Measurements from ENCODE around the gene CYP4Z1.
"Not testable (repeated sequence)": the region's sequence is repeated elsewhere in the genome, so short reads cannot be mapped to it uniquely, and the experiment has no call there.

CYP4Z1 gene, protein sequence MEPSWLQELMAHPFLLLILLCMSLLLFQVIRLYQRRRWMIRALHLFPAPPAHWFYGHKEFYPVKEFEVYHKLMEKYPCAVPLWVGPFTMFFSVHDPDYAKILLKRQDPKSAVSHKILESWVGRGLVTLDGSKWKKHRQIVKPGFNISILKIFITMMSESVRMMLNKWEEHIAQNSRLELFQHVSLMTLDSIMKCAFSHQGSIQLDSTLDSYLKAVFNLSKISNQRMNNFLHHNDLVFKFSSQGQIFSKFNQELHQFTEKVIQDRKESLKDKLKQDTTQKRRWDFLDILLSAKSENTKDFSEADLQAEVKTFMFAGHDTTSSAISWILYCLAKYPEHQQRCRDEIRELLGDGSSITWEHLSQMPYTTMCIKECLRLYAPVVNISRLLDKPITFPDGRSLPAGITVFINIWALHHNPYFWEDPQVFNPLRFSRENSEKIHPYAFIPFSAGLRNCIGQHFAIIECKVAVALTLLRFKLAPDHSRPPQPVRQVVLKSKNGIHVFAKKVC

DNA sequence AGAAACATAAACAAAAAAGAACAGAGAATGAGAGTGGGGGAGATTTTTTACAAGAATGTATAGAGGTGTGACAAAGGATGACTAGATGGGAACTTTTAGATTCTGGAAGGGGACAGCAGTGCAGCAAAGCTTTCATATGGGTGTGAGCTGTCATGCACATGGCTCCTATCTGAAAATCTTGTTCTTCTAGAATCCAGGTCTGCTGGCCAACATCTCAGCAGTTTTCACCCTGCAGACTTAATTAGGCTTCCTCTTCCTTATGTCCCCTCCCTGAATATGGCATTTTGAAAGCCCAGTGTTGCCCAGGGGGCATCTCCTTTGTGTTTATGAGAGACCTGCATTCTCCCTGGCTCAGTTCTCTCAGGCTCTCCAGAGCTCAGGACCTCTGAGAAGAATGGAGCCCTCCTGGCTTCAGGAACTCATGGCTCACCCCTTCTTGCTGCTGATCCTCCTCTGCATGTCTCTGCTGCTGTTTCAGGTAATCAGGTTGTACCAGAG, at the start of gene CYP4Z1:
TSS of gene CYP4Z1 (plus strand) at position 135 of the 498 bp plus-strand sequence. CDS start at position 395, 260 bp downstream.
- DNase-seq (ENCODE audit: low read depth) = no peak

DNA sequence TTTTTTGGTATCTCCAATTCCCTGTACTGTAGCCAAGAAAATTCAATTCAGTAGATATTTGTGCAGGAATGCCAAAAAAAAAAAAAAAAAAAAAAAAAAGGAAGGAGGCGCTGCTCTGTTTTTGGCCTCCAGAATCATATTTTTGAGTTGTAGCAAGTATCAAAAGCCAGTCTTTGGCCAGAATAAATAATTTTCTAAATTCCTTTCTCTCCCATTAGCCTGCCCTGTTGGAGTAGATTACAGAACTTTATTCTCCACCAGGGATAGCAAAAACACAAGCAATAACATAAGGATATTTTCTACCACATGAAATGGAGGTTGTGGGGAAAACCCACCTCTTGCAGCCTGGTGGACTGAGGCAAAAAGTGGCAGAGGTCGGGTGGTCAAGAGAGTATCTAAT, 46.0 kb upstream of the CYP4Z1 start:
- DNase-seq (ENCODE audit: low read depth) = no peak

DNA sequence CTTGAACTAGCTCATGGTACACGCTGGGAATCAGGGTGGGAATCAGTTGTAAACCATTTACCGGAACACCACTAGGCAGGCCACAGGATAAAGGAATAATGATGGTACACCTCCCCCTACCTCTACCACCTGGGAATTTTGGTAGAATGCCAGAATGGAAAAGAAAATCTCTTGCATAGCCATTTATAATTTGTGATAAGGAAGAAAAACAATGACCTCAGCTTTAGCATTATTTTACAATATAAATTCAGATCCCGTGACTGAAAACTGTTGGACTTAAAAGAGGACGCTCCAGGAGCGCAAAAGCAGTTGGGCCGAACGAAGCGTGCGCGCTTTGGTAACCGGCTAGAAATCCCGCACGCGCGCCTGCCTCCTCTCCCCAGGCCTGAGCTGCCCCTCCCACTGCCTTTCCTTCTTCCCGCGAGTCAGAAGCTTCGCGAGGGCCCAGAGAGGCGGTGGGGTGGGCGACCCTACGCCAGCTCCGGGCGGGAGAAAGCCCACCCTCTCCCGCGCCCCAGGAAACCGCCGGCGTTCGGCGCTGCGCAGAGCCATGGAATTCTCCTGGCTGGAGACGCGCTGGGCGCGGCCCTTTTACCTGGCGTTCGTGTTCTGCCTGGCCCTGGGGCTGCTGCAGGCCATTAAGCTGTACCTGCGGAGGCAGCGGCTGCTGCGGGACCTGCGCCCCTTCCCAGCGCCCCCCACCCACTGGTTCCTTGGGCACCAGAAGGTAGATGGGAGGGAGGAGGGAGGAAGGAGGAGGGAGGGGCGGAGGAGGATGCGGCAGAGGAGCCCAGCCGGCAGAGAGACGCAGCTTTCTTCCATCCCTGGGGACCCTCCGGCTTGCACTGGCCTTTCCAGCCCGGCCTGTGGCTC, 43.5 kb upstream of the CYP4Z1 start, which contains the start of gene CYP4X1:
TSS of gene CYP4X1 (plus strand) at position 402 of the 873 bp plus-strand sequence. CDS start at position 551, 149 bp downstream.
- DNase-seq (ENCODE audit: low read depth) = no peak

DNA sequence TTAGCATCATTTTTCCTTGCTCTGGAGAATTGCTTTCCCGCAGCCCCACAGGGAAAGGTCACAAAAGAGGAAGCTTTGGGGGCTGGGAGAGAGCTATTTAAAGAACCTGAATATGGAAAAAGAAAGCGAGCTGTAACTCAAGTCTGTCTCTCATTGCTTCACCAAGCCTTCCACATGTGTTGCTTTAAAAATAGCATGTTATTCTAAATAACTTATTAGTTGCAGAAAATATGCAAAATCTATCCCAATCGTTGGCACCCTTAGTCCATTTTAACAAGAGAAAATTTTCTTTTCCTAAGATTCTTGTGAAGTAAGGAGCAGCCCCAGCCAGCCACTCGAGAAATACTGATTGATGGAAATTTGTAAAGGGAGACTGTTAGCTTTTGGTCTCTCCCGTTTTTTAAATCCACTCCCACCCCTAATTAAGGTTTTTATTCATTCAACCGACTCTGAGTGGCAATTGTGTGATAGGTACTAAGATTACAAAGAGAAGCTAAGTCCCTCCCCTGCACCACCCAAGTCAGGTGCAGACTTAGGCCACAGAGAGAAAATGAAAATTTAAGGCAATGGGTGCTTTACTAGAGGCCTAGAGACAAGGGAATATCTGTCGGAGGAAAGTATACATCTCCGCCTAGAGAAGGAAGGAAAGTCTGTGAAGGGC, 42.8 kb upstream of the CYP4Z1 start:
- DNase-seq (ENCODE audit: low read depth) = no peak

DNA sequence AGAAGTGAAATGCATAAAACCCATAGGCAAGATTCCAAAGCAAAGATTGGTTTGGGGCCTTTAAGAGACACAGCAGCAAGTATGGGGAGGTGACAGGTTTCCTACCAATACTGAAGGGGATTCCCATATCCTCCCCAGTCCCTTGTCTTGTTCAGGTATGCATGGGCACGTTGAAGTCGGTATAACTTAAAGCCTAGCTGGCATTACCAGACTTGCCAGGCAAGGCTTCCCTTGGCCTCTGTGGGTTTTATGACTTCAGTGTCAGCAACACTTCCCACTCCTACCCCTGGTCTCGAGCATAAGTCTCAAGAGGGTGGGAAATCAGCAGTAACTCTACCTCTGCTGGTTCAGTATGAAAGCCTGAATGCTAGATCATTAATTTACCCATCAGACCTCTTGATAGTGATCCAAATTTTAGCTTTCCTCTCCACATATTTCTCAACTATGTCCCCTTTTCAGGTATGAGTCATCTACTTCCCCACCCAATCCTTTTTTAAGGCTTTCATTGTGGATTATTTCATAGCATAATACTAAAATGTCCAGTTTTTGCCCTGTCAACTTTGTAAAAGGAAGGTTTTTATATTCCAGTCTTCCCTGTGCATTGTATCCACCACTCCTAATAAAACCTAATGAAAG, 36.7 kb upstream of the CYP4Z1 start:
- DNase-seq (ENCODE audit: low read depth) = no peak

DNA sequence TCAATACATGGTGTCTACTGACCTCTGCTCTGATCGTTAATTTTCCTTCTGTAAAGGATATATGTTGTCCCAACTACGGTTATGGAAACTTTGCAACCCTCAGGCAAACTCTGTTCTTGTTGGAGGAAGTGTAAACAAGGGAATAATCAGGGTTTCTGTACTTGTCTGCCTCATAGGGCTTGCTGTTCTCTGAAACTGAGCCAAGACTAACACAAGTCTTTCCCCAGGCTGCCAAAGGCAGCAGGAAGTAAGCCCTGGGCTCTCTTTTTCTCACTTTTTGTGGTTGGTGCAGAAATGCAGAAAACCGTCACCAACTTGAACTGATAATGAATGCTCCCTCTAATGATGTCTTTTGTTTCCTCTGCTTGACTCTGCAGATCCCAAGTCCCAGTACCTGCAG, 36.0 kb upstream of the CYP4Z1 start:
- no peak for DNase-seq (ENCODE audit: low read depth)

DNA sequence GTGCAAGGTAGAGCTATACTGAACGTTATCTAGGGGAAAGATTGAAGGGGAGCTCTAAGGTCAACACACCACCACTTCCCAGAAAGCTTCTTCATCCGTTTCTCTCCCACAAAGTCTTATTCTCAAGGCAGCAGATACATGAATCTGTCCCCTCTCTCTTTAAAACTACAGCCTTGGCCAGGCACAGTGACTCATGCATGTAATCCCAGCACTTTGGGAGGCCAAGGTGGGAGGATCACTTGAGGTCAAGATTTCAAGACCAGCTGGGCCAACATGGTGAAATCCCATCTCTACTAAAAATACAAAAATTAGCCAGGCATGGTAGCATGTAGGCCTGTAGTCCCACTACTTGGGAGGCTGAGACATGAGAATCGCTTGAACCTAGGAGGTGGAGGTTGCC, 35.4 kb upstream of the CYP4Z1 start:
- DNase-seq (ENCODE audit: low read depth) = no peak

DNA sequence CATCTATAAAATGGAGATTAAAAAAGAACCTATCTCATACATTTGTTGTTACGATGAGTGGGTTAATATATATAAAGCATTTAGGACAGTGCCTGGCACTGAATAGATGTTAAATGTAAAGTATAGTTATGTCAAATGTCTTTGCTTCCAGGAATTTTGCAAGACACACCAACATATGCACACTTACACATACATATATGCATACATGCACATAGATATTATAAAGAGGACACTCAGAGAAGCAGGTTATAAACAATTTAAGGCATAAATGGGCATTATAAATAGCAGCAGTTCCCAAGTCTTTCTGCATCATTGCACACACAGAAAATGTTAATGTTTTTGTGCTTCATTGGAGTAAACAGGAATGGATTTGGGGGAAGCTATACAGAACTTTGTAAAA, 30.3 kb upstream of the CYP4Z1 start:
- no peak for DNase-seq (ENCODE audit: low read depth)

DNA sequence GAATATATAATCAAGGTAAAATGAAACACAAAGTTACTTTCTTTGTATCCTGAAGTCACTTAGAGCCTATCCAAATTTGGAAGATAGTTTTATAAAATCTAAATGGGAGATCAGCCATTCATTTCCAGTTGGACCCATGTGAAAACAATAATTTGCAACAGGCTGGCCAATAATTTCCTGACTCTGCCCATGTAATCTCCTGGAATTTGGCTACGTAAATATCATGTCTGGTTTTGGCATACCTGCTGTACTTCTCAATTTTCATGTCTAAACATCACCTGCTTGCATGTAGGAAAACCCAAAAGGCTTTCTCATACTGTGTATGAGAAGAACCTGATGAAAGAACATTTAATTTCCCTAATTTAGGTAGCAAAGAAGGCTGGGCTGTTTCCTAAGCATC, 7.7 kb upstream of the CYP4Z1 start:
- DNase-seq (ENCODE audit: low read depth) = no peak

DNA sequence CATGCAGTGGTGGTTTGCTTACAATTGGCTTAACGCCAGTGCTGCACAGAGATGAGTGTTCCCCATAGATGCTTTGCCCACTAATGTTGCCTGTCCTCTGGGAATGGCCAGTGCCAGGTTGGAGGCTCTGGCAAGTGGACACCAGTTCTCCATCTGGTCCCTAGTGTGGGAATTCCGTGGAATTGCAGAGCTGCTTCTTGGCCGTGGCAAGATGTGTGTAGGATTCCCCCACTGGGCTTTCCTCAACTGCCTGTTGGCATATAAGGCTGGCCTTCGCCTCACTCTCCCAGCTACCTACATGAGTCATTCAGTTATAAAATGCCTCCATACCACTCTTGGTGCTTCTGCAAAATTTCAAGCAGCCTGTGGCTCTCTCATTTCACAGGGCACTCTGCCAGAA, 2.0 kb downstream of the CYP4Z1 start:
- not testable (repeated sequence) for DNase-seq (ENCODE audit: low read depth)

DNA sequence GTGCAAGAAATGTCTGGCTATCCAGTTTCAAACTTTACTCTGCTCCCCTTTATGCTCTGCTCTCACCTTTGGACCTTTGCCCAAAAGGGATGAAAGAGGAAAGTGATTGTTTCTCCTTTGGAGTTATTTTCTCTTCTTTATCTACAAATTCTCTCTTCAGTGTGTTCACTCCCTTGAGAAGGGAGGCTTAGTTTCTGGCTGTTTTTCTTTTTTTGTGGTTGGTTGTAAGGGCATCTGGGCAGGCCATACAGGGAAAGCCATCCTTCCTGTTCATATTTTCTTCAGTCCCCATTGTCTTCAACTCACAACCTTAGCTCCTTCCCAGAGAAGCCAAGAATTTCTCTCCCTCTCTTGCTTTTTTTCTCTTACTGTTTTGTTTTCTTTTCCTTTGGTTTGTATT, 2.5 kb downstream of the CYP4Z1 start:
- DNase-seq (ENCODE audit: low read depth) = not testable (repeated sequence)

DNA sequence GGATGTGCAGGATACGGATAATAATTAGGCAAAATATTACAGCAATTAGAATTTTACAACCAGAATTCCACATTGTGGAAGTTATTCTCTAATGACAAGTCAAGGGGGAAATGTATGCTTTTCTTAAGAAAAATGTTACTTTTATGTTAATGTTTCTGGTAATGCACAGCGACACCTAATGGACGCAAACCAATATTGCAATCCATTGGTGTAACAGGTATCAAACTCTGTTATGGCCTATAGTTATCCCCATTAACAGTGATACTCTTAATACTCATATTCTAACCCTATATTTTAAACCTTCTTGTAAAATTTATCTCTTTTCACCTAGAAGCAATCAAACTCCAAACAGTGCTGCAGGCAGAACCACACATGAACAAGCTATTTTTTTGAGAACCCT, 22.3 kb downstream of the CYP4Z1 start:
- DNase-seq (ENCODE audit: low read depth) = not testable (repeated sequence)

DNA sequence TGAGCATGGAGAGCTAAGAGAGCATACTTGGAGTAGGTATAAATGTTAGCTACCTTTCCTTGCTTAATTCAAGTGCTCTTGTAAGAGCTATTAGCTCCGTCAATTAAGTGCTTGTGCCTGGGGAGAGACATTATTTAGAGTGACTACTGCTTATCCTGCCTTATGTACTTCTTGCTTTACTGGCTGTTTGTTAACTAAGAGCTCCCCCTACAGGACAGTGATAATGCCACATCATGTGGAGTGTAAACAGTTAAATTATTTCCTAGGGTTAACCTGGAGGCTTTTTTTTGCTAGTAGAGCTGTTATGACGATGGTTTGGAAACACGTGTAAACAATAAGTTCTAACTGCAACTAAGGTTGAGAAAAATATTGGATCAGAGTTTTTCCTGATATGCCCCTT, 24.4 kb downstream of the CYP4Z1 start:
- not testable (repeated sequence) for DNase-seq (ENCODE audit: low read depth)

DNA sequence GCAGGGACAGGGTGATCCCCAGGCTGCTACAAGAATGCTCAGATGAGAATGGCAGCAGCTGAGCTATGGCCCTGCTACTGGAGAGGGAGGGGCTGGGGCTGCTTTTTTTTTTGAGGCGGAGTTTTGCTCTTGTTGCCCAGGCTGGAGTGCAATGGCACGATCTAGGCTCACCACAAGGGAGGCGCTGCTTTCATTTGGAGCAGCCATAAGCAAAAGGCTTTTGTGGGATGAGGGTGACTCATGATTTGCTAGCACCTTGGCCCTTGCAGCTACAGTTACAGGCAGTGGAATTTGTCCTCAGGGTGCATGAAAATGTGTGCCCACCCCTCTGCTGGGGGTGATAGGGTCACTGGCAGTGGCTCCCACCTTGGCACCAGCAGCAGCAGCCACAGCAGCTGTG, 37.8 kb downstream of the CYP4Z1 start:
- no peak for DNase-seq (ENCODE audit: low read depth)

DNA sequence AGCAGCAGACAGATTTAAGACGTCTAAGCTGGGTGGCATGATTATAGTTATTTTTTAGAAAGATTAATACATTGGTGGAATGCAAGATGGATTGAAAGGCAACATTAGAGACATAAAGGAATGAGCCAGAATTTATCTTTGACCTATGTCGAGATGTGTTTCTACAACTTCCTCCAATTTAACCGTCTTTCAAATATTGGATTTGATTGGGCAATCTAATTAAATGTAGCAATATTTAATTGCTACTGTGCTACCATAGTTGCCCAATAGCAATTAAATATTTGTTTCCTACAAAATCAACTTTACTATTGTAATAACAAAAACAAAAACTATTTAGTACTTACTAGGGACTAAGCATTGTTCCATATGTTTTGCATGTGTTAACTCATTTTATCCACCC, 39.8 kb downstream of the CYP4Z1 start:
- no peak for DNase-seq (ENCODE audit: low read depth)

DNA sequence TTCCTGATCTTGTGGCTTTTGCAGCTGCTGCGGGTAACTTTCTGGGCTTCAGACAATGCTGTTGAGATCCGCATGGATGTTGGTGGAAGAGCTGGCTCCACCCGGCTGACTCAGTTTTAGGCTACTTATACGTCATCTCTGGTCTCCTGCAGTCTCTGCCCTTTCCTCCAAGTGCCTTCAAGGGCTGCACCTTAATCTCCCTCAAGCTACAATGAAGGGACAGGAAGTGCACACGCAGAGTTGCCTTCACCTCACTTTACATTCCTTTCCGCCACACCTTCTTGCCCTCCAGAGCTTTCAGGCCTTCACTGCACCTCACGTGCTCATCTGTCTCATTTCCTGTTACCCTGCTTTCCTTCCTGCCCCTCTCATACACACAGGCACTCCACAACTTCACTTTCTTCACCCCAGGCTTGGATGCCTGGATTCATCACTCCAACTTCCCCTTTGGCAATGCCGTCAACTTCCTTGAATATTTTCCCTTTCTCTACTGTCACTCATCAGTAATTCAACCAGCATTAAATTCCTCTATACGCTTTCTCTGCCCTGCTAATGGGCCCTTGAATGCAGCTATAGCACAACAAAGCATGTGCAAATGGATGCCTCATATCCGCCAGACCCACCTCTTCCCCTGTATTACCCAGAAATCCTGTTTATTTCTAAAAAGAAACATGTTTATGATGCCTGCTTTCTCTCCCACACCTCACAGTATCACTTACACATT, 41.0 kb downstream of the CYP4Z1 start:
- DNase-seq (ENCODE audit: low read depth) = not testable (repeated sequence)

DNA sequence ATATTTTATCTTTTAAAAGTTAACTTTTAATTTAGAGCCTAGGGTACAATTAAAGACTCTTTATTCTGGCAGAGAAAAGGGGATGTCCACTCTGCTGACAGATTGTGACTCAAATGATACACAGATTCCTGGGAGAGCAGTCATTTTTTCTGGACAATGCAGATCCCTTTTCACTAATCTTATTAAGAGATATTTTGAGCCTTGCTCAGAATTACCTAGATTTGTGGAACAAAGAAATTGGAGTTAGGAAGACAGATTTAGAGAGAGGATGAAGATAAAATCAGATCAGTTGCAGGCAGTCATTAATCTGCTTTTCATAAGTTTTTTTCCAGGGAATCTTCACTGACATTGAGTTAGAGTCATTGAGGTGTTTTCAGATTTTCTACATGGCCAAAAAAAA, 42.5 kb downstream of the CYP4Z1 start:
- DNase-seq (ENCODE audit: low read depth) = not testable (repeated sequence)

DNA sequence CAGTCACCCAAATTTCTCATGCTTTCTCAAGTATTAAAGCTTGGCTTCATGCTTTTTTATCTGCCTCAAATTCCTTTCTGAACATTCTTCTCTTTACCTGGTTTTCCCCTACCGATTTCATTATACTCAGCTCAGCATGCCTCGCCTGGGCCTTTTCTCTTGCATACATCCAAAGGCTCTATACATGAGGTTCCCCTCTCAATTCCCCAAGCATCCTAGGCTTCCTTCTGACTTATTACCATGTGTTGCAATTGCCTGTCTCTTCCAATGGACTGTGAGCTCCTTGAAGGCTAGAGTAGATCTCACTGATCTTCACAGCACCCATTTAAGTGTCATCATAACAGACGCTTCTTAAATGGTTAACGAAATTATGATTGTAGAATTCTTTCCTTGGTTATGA, 46.1 kb downstream of the CYP4Z1 start:
- DNase-seq (ENCODE audit: low read depth) = no peak

DNA sequence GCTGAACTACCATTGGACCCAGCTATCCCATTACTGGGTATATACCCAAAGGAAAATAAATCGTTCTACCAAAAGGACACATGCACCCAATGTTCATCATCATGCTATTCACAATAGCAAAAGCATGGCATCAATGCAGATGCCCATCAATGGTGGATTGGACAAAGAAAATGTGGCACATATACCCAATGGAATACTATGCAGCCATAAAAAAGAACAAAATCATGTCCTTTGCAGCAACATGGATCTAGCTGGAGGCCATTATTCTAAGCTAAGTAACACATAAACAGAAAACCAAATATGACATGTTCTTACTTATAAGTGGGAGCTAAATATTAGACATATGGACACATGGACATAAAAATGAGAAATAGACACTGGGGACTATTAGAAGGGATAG, 54.0 kb downstream of the CYP4Z1 start:
- not testable (repeated sequence) for DNase-seq (ENCODE audit: low read depth)

DNA sequence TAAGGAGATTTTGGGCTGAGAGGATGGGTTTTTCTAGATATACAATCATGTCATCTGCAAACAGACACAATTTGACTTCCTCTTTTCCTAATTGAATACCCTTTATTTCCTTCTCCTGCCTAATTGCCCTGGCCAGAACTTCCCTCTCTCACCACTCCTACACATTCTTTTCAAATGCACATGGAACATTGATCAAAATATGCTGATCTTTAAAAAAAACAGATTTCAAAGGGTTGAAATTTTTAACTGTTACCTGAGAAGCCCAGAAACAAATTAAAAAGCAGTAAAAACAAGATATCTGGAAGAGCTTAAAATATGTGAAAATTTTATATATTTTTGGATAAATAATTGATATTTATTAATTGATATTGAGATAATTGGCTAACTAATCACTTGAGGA, 57.8 kb downstream of the CYP4Z1 start:
- DNase-seq (ENCODE audit: low read depth) = not testable (repeated sequence)

DNA sequence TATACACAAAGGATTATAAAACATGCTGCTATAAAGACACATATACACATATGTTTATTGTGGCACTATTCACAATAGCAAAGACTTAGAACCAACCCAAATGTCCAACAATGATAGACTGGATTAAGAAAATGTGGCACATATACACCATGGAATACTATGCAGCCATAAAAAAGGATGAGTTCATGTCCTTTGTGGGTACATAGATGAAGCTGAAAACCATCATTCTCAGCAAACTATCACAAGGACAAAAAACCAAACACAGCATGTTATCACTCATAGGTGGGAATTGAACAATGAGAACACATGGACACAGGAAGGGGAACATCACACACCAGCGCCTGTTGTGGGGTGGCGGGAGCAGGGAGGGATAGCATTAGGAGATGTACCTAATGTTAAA, 60.0 kb downstream of the CYP4Z1 start:
- DNase-seq (ENCODE audit: low read depth) = not testable (repeated sequence)

Data from activated gamma-delta T cell treated with anti-CD3 and anti-CD28 coated beads, Interleukin-2, amount 50 U/mL, for 16 hours (primary cell).